HepG2 (cell line): ENCODE measurements around the gene TMEM79. TPM values are rescaled to one million over a fixed set of nuclear protein-coding genes. Genes with fewer than 3 reads are reported as not detected.

Source experiments
- polyA plus RNA-seq, 8 experiments: library from polyadenylated mRNA; depleted of rRNA in 3 of 8; stranded (reverse) in 7 of 8; unstranded in 1 of 8; fragments of >200 nt; fragmentation: Illumina TruSeq in 4 of 8; extraction: Trizol in 4 of 8; gene quantifications; 2 replicates each; pipeline versions ENCODE4 v1.2.1 to v1.2.3, GENCODE V29; 2011 to 2016; ENCODE audit warnings: low read depth in 4 of 8, missing spikeins in 1 of 8, mixed read lengths in 1 of 8; ENCODE audit not compliant: insufficient read depth in 1 of 8
- total RNA-seq, 5 experiments: library from RNA; depleted of rRNA; stranded (reverse); fragments of >200 nt; fragmentation: Illumina TruSeq; extraction: Trizol; gene quantifications; 2 replicates each; pipeline ENCODE4 v1.2.3, GENCODE V29; 2016; ENCODE audit warnings: low read depth in 1 of 5

TMEM79 gene
- total and polyA plus RNA-seq, 2 of the 13 experiments (the other 11 are each of a cell fraction or from before 2014, with no cell fraction given) = 1.2 to 1.9 TPM

Other genes starting within 250 kb of the TMEM79 start
- gene UBQLN4, start 230.5 kb upstream of the TMEM79 start, total RNA-seq (2016; rRNA removed; fragmentation: Illumina TruSeq; extraction: Trizol) = 31.5 and 33.2 TPM in 2 replicates
- gene UBQLN4, start 230.5 kb upstream of the TMEM79 start, polyA plus RNA-seq (2011; rRNA removed) = 39.8 and 42.0 TPM in 2 replicates
- 66.4 and 84.0 TPM in 2 replicates for gene LAMTOR2, start 229.5 kb upstream of the TMEM79 start, total RNA-seq (2016; rRNA removed; fragmentation: Illumina TruSeq; extraction: Trizol)
- 36.5 and 44.9 TPM in 2 replicates for gene LAMTOR2, start 229.5 kb upstream of the TMEM79 start, polyA plus RNA-seq (2011; rRNA removed)
- gene RAB25, start 223.2 kb upstream of the TMEM79 start, total RNA-seq (2016; rRNA removed; fragmentation: Illumina TruSeq; extraction: Trizol) = 0.20 TPM in 1 of 2 replicates, not detected in the other
- 0.12 and 0.22 TPM in 2 replicates for gene RAB25, start 223.2 kb upstream of the TMEM79 start, polyA plus RNA-seq (2011; rRNA removed)
- 7.6 TPM in 2 replicates for gene MEX3A, start 201.9 kb upstream of the TMEM79 start, total RNA-seq (2016; rRNA removed; fragmentation: Illumina TruSeq; extraction: Trizol)
- 9.0 and 9.1 TPM in 2 replicates for gene MEX3A, start 201.9 kb upstream of the TMEM79 start, polyA plus RNA-seq (2011; rRNA removed)
- 190 and 225 TPM in 2 replicates for gene LMNA, start 169.6 kb upstream of the TMEM79 start, total RNA-seq (2016; rRNA removed; fragmentation: Illumina TruSeq; extraction: Trizol)
- gene LMNA, start 169.6 kb upstream of the TMEM79 start, polyA plus RNA-seq (2011; rRNA removed) = 107 and 110 TPM in 2 replicates
- 0.09 TPM in 1 of 2 replicates, not detected in the other for gene SEMA4A, start 130.7 kb upstream of the TMEM79 start, total RNA-seq (2016; rRNA removed; fragmentation: Illumina TruSeq; extraction: Trizol)
- 0.14 and 0.20 TPM in 2 replicates for gene SEMA4A, start 130.7 kb upstream of the TMEM79 start, polyA plus RNA-seq (2011; rRNA removed)
- gene SLC25A44, start 90.2 kb upstream of the TMEM79 start, total RNA-seq (2016; rRNA removed; fragmentation: Illumina TruSeq; extraction: Trizol) = 10.7 and 12.4 TPM in 2 replicates
- gene SLC25A44, start 90.2 kb upstream of the TMEM79 start, polyA plus RNA-seq (2011; rRNA removed) = 13.4 and 14.3 TPM in 2 replicates
- gene PMF1, start 71.3 kb upstream of the TMEM79 start, total RNA-seq (2016; rRNA removed; fragmentation: Illumina TruSeq; extraction: Trizol) = 89.0 and 94.7 TPM in 2 replicates
- 68.4 and 72.5 TPM in 2 replicates for gene PMF1, start 71.3 kb upstream of the TMEM79 start, polyA plus RNA-seq (2011; rRNA removed)
- 0.62 TPM in 1 of 2 replicates, not detected in the other for gene BGLAP, start 42.1 kb upstream of the TMEM79 start, total RNA-seq (2016; rRNA removed; fragmentation: Illumina TruSeq; extraction: Trizol)
- gene BGLAP, start 42.1 kb upstream of the TMEM79 start, polyA plus RNA-seq (2011; rRNA removed) = 1.4 and 1.6 TPM in 2 replicates
- gene PAQR6, start 36.3 kb upstream of the TMEM79 start, total RNA-seq (2016; rRNA removed; fragmentation: Illumina TruSeq; extraction: Trizol) = 0.14 and 0.82 TPM in 2 replicates
- gene PAQR6, start 36.3 kb upstream of the TMEM79 start, polyA plus RNA-seq (2011; rRNA removed) = 1.4 and 2.0 TPM in 2 replicates
- 63.3 and 84.0 TPM in 2 replicates for gene SMG5, start 1.5 kb upstream of the TMEM79 start, total RNA-seq (2016; rRNA removed; fragmentation: Illumina TruSeq; extraction: Trizol)
- gene SMG5, start 1.5 kb upstream of the TMEM79 start, polyA plus RNA-seq (2011; rRNA removed) = 50.5 and 65.4 TPM in 2 replicates
- 39.1 and 75.8 TPM in 2 replicates for gene GLMP, start 11.4 kb downstream of the TMEM79 start, total RNA-seq (2016; rRNA removed; fragmentation: Illumina TruSeq; extraction: Trizol)
- 41.4 and 44.6 TPM in 2 replicates for gene GLMP, start 11.4 kb downstream of the TMEM79 start, polyA plus RNA-seq (2011; rRNA removed)
- 0.24 TPM in 1 of 2 replicates, not detected in the other for gene VHLL, start 15.0 kb downstream of the TMEM79 start, total RNA-seq (2016; rRNA removed; fragmentation: Illumina TruSeq; extraction: Trizol)
- not detected in 2 replicates for gene VHLL, start 15.0 kb downstream of the TMEM79 start, polyA plus RNA-seq (2011; rRNA removed)
- gene CCT3, start 54.0 kb downstream of the TMEM79 start, total RNA-seq (2016; rRNA removed; fragmentation: Illumina TruSeq; extraction: Trizol) = 615 and 870 TPM in 2 replicates
- 301 and 319 TPM in 2 replicates for gene CCT3, start 54.0 kb downstream of the TMEM79 start, polyA plus RNA-seq (2011; rRNA removed)
- gene TSACC, start 54.2 kb downstream of the TMEM79 start, total RNA-seq (2016; rRNA removed; fragmentation: Illumina TruSeq; extraction: Trizol) = 1.6 and 2.6 TPM in 2 replicates
- gene TSACC, start 54.2 kb downstream of the TMEM79 start, polyA plus RNA-seq (2011; rRNA removed) = 1.5 and 1.6 TPM in 2 replicates
- gene RHBG, start 84.9 kb downstream of the TMEM79 start, total RNA-seq (2016; rRNA removed; fragmentation: Illumina TruSeq; extraction: Trizol) = 19.9 and 73.5 TPM in 2 replicates
- gene RHBG, start 84.9 kb downstream of the TMEM79 start, polyA plus RNA-seq (2011; rRNA removed) = 61.8 and 90.0 TPM in 2 replicates
- gene MEF2D, start 216.4 kb downstream of the TMEM79 start, total RNA-seq (2016; rRNA removed; fragmentation: Illumina TruSeq; extraction: Trizol) = 1.3 and 1.6 TPM in 2 replicates
- 3.9 and 4.8 TPM in 2 replicates for gene MEF2D, start 216.4 kb downstream of the TMEM79 start, polyA plus RNA-seq (2011; rRNA removed)